ENCODE data around the gene FKBP5. TPM values are rescaled to one million over a fixed set of nuclear protein-coding genes. Genes with fewer than 3 reads are reported as not detected.

FKBP5 gene
- total RNA-seq, result 64.7 and 84.9 TPM in 2 replicates

GRCh38 chr6:35688605-35689322 is at the start of gene FKBP5:
TSS of gene FKBP5 (minus strand) at chr6:35688915. CDS start at chr6:35642824, 46,091 bp downstream.

DNA sequence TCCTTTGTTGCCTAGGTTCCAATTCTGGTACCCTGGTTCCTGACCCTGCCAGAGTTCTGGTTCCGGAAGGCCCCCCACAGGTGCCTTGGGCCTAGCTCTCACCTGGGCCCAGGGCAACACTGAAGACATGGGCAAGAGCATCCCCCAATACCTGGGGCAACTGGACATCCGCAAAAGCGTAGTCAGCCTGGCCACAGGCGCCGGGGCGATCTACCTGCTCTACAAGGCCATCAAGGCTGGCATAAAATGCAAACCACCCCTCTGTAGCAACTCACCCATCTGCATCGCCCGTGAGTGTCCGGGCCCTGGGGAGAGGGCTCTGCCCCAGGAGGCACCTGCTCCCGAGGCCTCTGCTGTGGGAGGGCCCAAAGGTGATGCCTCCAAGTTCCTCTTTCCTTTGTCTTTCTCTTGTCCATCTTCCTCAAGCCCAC is 48.3 kb upstream of the FKBP5 start, which contains the start of gene ARMC12:
ARMC12 (plus strand) TSS at position 51 of the 431 bp plus-strand sequence; CDS start at position 128, 77 bp downstream.

Other genes starting within 250 kb of the FKBP5 start
- gene FANCE, start 236.6 kb downstream of the FKBP5 start, total RNA-seq, result 20.3 and 20.8 TPM in 2 replicates
- 1,675 and 1,937 TPM in 2 replicates for gene RPL10A, start 220.5 kb downstream of the FKBP5 start, total RNA-seq
- gene TEAD3, start 191.8 kb downstream of the FKBP5 start, total RNA-seq, result 13.4 and 22.1 TPM in 2 replicates
- gene TULP1, start 176.0 kb downstream of the FKBP5 start, total RNA-seq, result 0.09 TPM in 1 of 2 replicates, not detected in the other
- gene ARMC12, start 48.1 kb upstream of the FKBP5 start, total RNA-seq, result not detected in 2 replicates
- 5.1 TPM in 1 of 2 replicates, not detected in the other for gene CLPSL2, start 87.7 kb upstream of the FKBP5 start, total RNA-seq
- gene CLPSL1, start 92.1 kb upstream of the FKBP5 start, total RNA-seq, result not detected in 2 replicates
- gene CLPS, start 108.4 kb upstream of the FKBP5 start, total RNA-seq, result not detected in 2 replicates
- gene LHFPL5, start 116.4 kb upstream of the FKBP5 start, total RNA-seq, result 0.21 TPM in 1 of 2 replicates, not detected in the other
- gene SRPK1, start 232.2 kb upstream of the FKBP5 start, total RNA-seq, result 70.7 and 101 TPM in 2 replicates